Gastrocnemius medialis (tissue), 4 donors: ENCODE measurements around the gene CCDC106. TPM values are rescaled to one million over a fixed set of nuclear protein-coding genes. Genes with fewer than 3 reads are reported as not detected.

Experiments used
- ATAC-seq, 2 donors: fragments of 150-250 bp; one replicate each; pipeline ENCODE4 v1.9.1; 2016
- DNase-seq, 2 donors: peaks; one replicate each; pipeline ENCODE4 v3.0.0-alpha.2; 2019
- H3K27ac ChIP-seq, 4 donors: fragments of 200-600 bp; sonication (generic); 1 replicate in 1 of 4; 2 replicates in 3 of 4; pipeline ENCODE4 v1.5.1; 2016 to 2018; ENCODE audit warnings: mild to moderate bottlenecking in 2 of 4, moderate library complexity in 1 of 4
- H3K27me3 ChIP-seq, 3 donors: fragments of 200-600 bp; sonication (generic) in 2 of 3; 1 replicate in 1 of 3; 2 replicates in 2 of 3; pipeline versions ENCODE4 v1.5.1 to v1.6.0; 2016 to 2019; ENCODE audit warnings: mild to moderate bottlenecking in 1 of 3, moderate library complexity in 1 of 3
- H3K36me3 ChIP-seq, 2 donors: fragments of 200-600 bp; sonication (generic) in 1 of 2; one replicate each; pipeline ENCODE4 v1.5.1; 2017 to 2018
- H3K4me1 ChIP-seq, 2 donors: fragments of 200-600 bp; sonication (generic) in 1 of 2; one replicate each; pipeline ENCODE4 v1.5.1; 2016 to 2017; ENCODE audit warnings: mild to moderate bottlenecking in 2 of 2
- H3K4me3 ChIP-seq, 4 donors: fragments of 200-600 bp; sonication (generic) in 3 of 4; 1 replicate in 1 of 4; 2 replicates in 3 of 4; pipeline ENCODE4 v1.5.1; 2016 to 2019; ENCODE audit warnings: mild to moderate bottlenecking in 2 of 4
- H3K9me3 ChIP-seq, 3 donors: fragments of 200-600 bp; sonication (generic) in 2 of 3; 1 replicate in 1 of 3; 2 replicates in 2 of 3; pipeline ENCODE4 v1.5.1; 2016 to 2019
- CTCF ChIP-seq, 5 experiments: fragments of 450-650 bp in 3 of 5; fragments of 200-600 bp in 2 of 5; sonication (generic) in 2 of 5; IDR thresholded peaks in 4 of 5; conservative IDR thresholded peaks in 1 of 5; 1 replicate in 4 of 5; 2 replicates in 1 of 5; pipeline ENCODE4 v1.5.1; 2016 to 2019; ENCODE audit warnings: antibody characterized with exemption in 5 of 5, mild to moderate bottlenecking in 3 of 5, moderate library complexity in 3 of 5
- POLR2A ChIP-seq, 2 donors: fragments of 450-650 bp; IDR thresholded peaks; one replicate each; pipeline ENCODE4 v1.6.1; 2017; ENCODE audit warnings: antibody characterized with exemption in 2 of 2, mild to moderate bottlenecking in 2 of 2, moderate library complexity in 2 of 2
- in situ Hi-C, 4 donors: fragments of 200-750 bp; cut with MboI; loops; one replicate each; pipeline versions ENCODE4 v1.15.0 to v1.8.0; 2017; ENCODE audit warnings: low sequenced_read_pairs in 4 of 4
- intact Hi-C: fragments of 100-400 bp; cut with DNase I; formaldehyde crosslinking; loops from one replicate; pipeline ENCODE4 v1.15.1; 2023; ENCODE audit warnings: low total_unique reads
- total RNA-seq, 4 donors: library from RNA; depleted of rRNA; stranded (reverse); fragments of >200 nt; gene quantifications; one replicate each; pipeline versions ENCODE4 v1.1.0 to v1.2.3, GENCODE V29; 2016

The CCDC106 gene
- total RNA-seq, 4 donors from 2014 or later: 6.3 to 21.2 (median 12.6) TPM

GRCh38 chr19:55668603-55669348 lies 20.8 kb downstream of the CCDC106 start:
- peaks cover 0 to 65% of the 10 kb centered on the region in 2 donors for H3K36me3 ChIP-seq
- DNase-seq: no peak
- no peaks in the 10 kb centered on the region for H3K27me3 ChIP-seq
- no peak overlapping the region for H3K4me3 ChIP-seq
- H3K4me1 ChIP-seq: no peaks in the 10 kb centered on the region
- intact Hi-C loops (no loop called here), in situ Hi-C loops (loop anchor here in 1 of 4 donors (10.0 kb wide), 1 partner anchor 294 kb away; the partner anchor contains the start of genes IL11 and TMEM190)
- no peak overlapping the region for H3K27ac ChIP-seq
- no peak for TF ChIP-seq CTCF (IDR thresholded peaks at IDR 0.05 in 4 of 5, conservative IDR thresholded peaks at IDR 0.05 in 1 of 5)
- no peak for TF ChIP-seq POLR2A (IDR thresholded peaks at IDR 0.05)
- H3K9me3 ChIP-seq: no peaks in the 10 kb centered on the region
- no peak for ATAC-seq

GRCh38 chr19:55669418-55670279 lies 21.6 kb downstream of the CCDC106 start:
- no peak overlapping the region for H3K4me3 ChIP-seq
- DNase-seq (no peak), ATAC-seq (no peak)
- H3K27ac ChIP-seq: no peak overlapping the region
- no peak for TF ChIP-seq POLR2A (IDR thresholded peaks at IDR 0.05)
- TF ChIP-seq CTCF (IDR thresholded peaks at IDR 0.05 in 4 of 5, conservative IDR thresholded peaks at IDR 0.05 in 1 of 5): no peak
- in situ Hi-C loops: loop anchor here in 1 of 4 donors (10.0 kb wide), 1 partner anchor 295 kb away; the partner anchor contains the start of genes IL11 and TMEM190
- H3K4me1 ChIP-seq: peaks cover 4 to 6% of the 10 kb centered on the region in 2 donors
- no peaks in the 10 kb centered on the region for H3K9me3 ChIP-seq
- intact Hi-C loops: no loop called here
- no peaks in the 10 kb centered on the region for H3K27me3 ChIP-seq
- H3K36me3 ChIP-seq: peaks cover 0 to 61% of the 10 kb centered on the region in 2 donors

GRCh38 chr19:55670280-55671053 lies 22.5 kb downstream of the CCDC106 start:
- in situ Hi-C loops (no loop called here), intact Hi-C loops (no loop called here)
- TF ChIP-seq CTCF (IDR thresholded peaks at IDR 0.05 in 4 of 5, conservative IDR thresholded peaks at IDR 0.05 in 1 of 5) (no peak), POLR2A (IDR thresholded peaks at IDR 0.05) (no peak)

GRCh38 chr19:55671054-55671378 lies 23.0 kb downstream of the CCDC106 start:
- peaks cover 8 to 13% of the 10 kb centered on the region in 2 donors for H3K4me1 ChIP-seq
- TF ChIP-seq CTCF (IDR thresholded peaks at IDR 0.05 in 4 of 5, conservative IDR thresholded peaks at IDR 0.05 in 1 of 5): no peak
- TF ChIP-seq POLR2A (IDR thresholded peaks at IDR 0.05): no peak
- in situ Hi-C loops: no loop called here

More at GRCh38 chr19:55670280-55671053, 22.5 kb downstream of the CCDC106 start:
- no peaks in the 10 kb centered on the region for H3K9me3 ChIP-seq
- DNase-seq: no peak
- peaks cover 4 to 8% of the 10 kb centered on the region in 2 donors for H3K4me1 ChIP-seq
- H3K4me3 ChIP-seq: no peak overlapping the region
- H3K27ac ChIP-seq: no peak overlapping the region
- no peaks in the 10 kb centered on the region for H3K27me3 ChIP-seq
- no peak for ATAC-seq
- H3K36me3 ChIP-seq: peaks cover 0 to 57% of the 10 kb centered on the region in 2 donors

More at GRCh38 chr19:55671054-55671378, 23.0 kb downstream of the CCDC106 start:
- intact Hi-C loops: no loop called here
- no peak overlapping the region for H3K4me3 ChIP-seq
- DNase-seq (no peak), ATAC-seq (no peak)
- no peak overlapping the region for H3K27ac ChIP-seq
- peaks cover 0 to 52% of the 10 kb centered on the region in 2 donors for H3K36me3 ChIP-seq
- no peaks in the 10 kb centered on the region for H3K9me3 ChIP-seq
- no peaks in the 10 kb centered on the region for H3K27me3 ChIP-seq
